Measurements from ENCODE around the gene IMPG1. TPM values are rescaled to one million over a fixed set of nuclear protein-coding genes. Genes with fewer than 3 reads are reported as not detected.

Gene IMPG1
- not detected for total RNA-seq

GRCh38 chr6:76072562-76072961 is at the start of gene IMPG1:
IMPG1 (minus strand) TSS chr6:76072662; CDS start chr6:76072488, 174 bp downstream.
- no peak for TF ChIP-seq CTCF (IDR thresholded peaks at IDR 0.05; ENCODE audit: low read depth)

GRCh38 chr6:76120302-76120701 is 47.8 kb upstream of the IMPG1 start:
- TF ChIP-seq CTCF (IDR thresholded peaks at IDR 0.05; ENCODE audit: low read depth) = no peak

GRCh38 chr6:76073281-76073680 is 819 bp upstream of the IMPG1 start:
- no peak for TF ChIP-seq CTCF (IDR thresholded peaks at IDR 0.05; ENCODE audit: low read depth)

GRCh38 chr6:76057469-76057868 is 15.0 kb downstream of the IMPG1 start:
- no peak for TF ChIP-seq CTCF (IDR thresholded peaks at IDR 0.05; ENCODE audit: low read depth)

- no peak for TF ChIP-seq CTCF (IDR thresholded peaks at IDR 0.05; ENCODE audit: low read depth)
Observed at GRCh38 chr6:76052314-76052713, 20.1 kb downstream of the IMPG1 start.

- no peak for TF ChIP-seq CTCF (IDR thresholded peaks at IDR 0.05; ENCODE audit: low read depth)
Observed at GRCh38 chr6:76043690-76044089, 28.8 kb downstream of the IMPG1 start.

GRCh38 chr6:76035713-76036112 is 36.7 kb downstream of the IMPG1 start:
- TF ChIP-seq CTCF (IDR thresholded peaks at IDR 0.05; ENCODE audit: low read depth) = no peak
